AG09309 (cell line): ENCODE results near the gene DNAI2.

Experiments used
- DNase-seq: peaks from one replicate; pipeline ENCODE4 v3.0.0-alpha.2; 2010; ENCODE audit warnings: low read depth
- H3K4me3 ChIP-seq: 2 replicates; pipeline ENCODE4 v1.5.1; 2011; ENCODE audit warnings: mild to moderate bottlenecking, low read depth, low read length, moderate library complexity; ENCODE audit not compliant: control insufficient read depth
- TF ChIP-seq, protein P1 (sequence below): IDR thresholded peaks from 2 replicates; pipeline ENCODE4 v1.5.1; 2011; ENCODE audit warnings: mild to moderate bottlenecking, low read depth, low read length, inconsistent platforms; ENCODE audit not compliant: insufficient read depth, control insufficient read depth; ENCODE audit errors: missing control alignments

Gene DNAI2

DNA sequence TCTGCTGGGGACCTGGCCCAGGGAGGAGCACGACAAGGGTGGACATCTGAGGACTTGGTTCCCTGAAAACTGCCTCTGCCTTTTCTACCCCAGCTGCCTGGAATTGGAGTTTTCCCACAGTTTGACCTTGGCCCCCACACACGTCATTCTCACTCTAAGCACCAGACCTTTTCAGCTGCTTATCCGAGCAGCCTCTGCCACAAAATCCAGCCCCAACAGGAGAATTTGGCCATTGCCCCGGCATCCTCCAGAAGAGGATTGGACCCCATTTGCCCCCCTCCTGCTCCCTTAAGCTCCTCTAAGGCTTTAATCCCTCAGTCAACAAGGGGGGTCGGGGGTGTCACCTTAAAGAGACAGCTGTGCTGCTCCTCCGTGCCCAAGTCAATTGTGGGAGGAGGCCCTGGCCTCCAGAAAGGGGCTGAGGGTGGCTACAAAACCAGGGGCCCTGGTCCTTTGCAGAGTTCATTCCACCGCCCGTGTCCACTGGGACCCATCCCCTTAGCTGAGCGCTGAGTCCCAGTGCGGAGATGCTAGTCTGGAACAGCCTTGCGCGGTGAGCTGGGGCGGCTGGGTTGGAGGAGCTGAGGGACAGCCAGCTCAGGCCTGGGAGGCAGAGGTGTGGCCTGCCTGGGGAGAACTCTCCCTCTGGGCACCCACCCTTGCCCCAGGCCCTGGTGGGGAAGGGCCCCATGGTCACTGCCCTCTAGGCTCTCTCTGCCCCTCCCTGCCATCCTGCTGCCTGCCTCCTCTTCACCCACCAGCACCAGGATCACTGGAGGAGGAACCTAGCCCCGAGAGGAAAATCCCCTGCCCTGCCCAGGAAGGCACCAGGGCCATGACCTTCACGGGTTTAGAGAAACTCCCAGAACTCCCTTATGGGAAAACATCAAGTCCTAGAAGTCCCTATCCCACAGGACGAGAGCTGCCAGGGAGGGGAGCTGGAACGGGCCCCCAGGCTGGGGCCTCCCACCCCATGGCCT, 41.8 kb upstream of the DNAI2 start:
- TF ChIP-seq, protein P1, sequence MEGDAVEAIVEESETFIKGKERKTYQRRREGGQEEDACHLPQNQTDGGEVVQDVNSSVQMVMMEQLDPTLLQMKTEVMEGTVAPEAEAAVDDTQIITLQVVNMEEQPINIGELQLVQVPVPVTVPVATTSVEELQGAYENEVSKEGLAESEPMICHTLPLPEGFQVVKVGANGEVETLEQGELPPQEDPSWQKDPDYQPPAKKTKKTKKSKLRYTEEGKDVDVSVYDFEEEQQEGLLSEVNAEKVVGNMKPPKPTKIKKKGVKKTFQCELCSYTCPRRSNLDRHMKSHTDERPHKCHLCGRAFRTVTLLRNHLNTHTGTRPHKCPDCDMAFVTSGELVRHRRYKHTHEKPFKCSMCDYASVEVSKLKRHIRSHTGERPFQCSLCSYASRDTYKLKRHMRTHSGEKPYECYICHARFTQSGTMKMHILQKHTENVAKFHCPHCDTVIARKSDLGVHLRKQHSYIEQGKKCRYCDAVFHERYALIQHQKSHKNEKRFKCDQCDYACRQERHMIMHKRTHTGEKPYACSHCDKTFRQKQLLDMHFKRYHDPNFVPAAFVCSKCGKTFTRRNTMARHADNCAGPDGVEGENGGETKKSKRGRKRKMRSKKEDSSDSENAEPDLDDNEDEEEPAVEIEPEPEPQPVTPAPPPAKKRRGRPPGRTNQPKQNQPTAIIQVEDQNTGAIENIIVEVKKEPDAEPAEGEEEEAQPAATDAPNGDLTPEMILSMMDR: no peak
- DNase-seq: no peak
- H3K4me3 ChIP-seq: no peak overlapping the region

- TF ChIP-seq, protein P1: no peak
- DNase-seq: no peak
- H3K4me3 ChIP-seq: no peak overlapping the region
Measured at GRCh38 chr17:74233937-74234336, 40.1 kb upstream of the DNAI2 start.

DNA sequence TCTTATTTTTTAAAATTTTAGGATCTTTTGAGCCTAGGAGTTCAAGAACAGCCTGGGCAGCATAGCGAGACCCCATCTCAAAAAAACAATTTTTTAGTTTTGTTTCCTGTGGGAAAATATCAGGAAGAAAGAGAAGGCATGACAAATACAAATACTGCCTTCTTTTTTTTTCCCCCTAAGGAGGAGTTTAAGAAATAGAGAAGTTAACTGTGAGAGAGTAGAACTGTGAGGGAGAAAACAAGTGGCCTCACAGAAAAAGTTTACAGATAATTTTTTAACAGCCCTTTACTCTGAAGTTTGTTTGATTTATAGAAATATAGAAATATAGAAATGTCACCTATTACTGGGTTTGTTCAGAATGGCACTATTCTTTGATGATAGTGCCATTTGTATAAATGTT, 39.5 kb upstream of the DNAI2 start:
- H3K4me3 ChIP-seq: no peak overlapping the region
- TF ChIP-seq, protein P1: no peak
- DNase-seq: no peak

- no peak for DNase-seq
- TF ChIP-seq, protein P1: no peak
- no peak overlapping the region for H3K4me3 ChIP-seq
Measured at GRCh38 chr17:74235040-74235581, 38.9 kb upstream of the DNAI2 start.

- TF ChIP-seq, protein P1: no peak
- H3K4me3 ChIP-seq: no peak overlapping the region
- no peak for DNase-seq
Measured at GRCh38 chr17:74235911-74236371, 38.1 kb upstream of the DNAI2 start.

- no peak overlapping the region for H3K4me3 ChIP-seq
- TF ChIP-seq, protein P1: no peak
- DNase-seq: no peak
Measured at GRCh38 chr17:74237321-74237720, 36.7 kb upstream of the DNAI2 start.
